SK-N-SH treated with all-trans-retinoic acid at 6 μM for 48 hours (cell line): Measurements from ENCODE around the gene TIGD3.

ENCODE experiments used
- ATAC-seq: fragments of 200-7000 bp; cut with Tn5 transposase; 3 replicates; pipeline ENCODE4 v1.9.1; 2020; ENCODE audit warnings: mild to moderate bottlenecking, moderate library complexity
- ARNTL ChIP-seq: fragments of 450-650 bp; formaldehyde crosslinking; IDR thresholded peaks from 2 replicates; pipeline ENCODE4 v1.5.0; 2020; ENCODE audit warnings: low read depth, mild to moderate bottlenecking, moderate library complexity, borderline replicate concordance
- BACH2 ChIP-seq: fragments of 250-450 bp; sonication (Bioruptor Pico); IDR thresholded peaks from 2 replicates; pipeline ENCODE4 v1.9.0; 2021; ENCODE audit warnings: mild to moderate bottlenecking, borderline replicate concordance
- CREB5 ChIP-seq: fragments of 250-450 bp; sonication (Bioruptor Pico); IDR thresholded peaks from 2 replicates; pipeline ENCODE4 v1.5.1; 2020; ENCODE audit warnings: low read depth, mild to moderate bottlenecking, moderate library complexity
- CSDC2 ChIP-seq: fragments of 250-450 bp; sonication (Bioruptor Pico); IDR thresholded peaks from 2 replicates; pipeline ENCODE4 v1.5.0; 2020; ENCODE audit warnings: mild to moderate bottlenecking, moderate library complexity
- CSRNP3 ChIP-seq: fragments of 250-450 bp; sonication (Bioruptor Pico); IDR thresholded peaks from 2 replicates; pipeline ENCODE4 v1.5.1; 2021; ENCODE audit warnings: mild to moderate bottlenecking, moderate library complexity
- ESRRG ChIP-seq: fragments of 250-450 bp; sonication (Bioruptor Pico); IDR thresholded peaks from 2 replicates; pipeline ENCODE4 v1.6.1; 2021; ENCODE audit warnings: mild to moderate bottlenecking
- GLIS3 ChIP-seq: fragments of 250-450 bp; sonication (Bioruptor Pico); IDR thresholded peaks from 2 replicates; pipeline ENCODE4 v1.5.0; 2020; ENCODE audit warnings: mild to moderate bottlenecking, moderate library complexity
- ISL1 ChIP-seq: fragments of 250-450 bp; sonication (Bioruptor Pico); IDR thresholded peaks from 2 replicates; pipeline ENCODE4 v2.1.2; 2022; ENCODE audit warnings: mild to moderate bottlenecking, moderate library complexity
- OSR1 ChIP-seq: fragments of 250-450 bp; sonication (Bioruptor Pico); IDR thresholded peaks from 2 replicates; pipeline ENCODE4 v1.8.0; 2022; ENCODE audit warnings: moderate library complexity, mild to moderate bottlenecking, inconsistent platforms
- PATZ1 ChIP-seq: fragments of 250-450 bp; sonication (Bioruptor Pico); IDR thresholded peaks from 2 replicates; pipeline ENCODE4 v1.8.0; 2020; ENCODE audit warnings: mild to moderate bottlenecking, moderate library complexity, borderline replicate concordance
- POU6F1 ChIP-seq: fragments of 250-450 bp; sonication (Bioruptor Pico); IDR thresholded peaks from 2 replicates; pipeline ENCODE4 v1.8.0; 2021; ENCODE audit warnings: low read depth, mild to moderate bottlenecking, moderate library complexity, borderline replicate concordance
- PPARA ChIP-seq: fragments of 250-450 bp; sonication (Bioruptor Pico); IDR thresholded peaks from 2 replicates; pipeline ENCODE4 v1.5.0; 2020; ENCODE audit warnings: mild to moderate bottlenecking, borderline replicate concordance
- RARB ChIP-seq: fragments of 250-450 bp; sonication (Bioruptor Pico); IDR thresholded peaks from 2 replicates; pipeline ENCODE4 v1.8.0; 2021; ENCODE audit warnings: mild to moderate bottlenecking, moderate library complexity
- SNAI2 ChIP-seq: fragments of 250-450 bp; sonication (Bioruptor Pico); IDR thresholded peaks from 2 replicates; pipeline ENCODE4 v1.5.0; 2020; ENCODE audit warnings: mild to moderate bottlenecking, moderate library complexity
- TCF4 ChIP-seq: fragments of 250-450 bp; sonication (Bioruptor Pico); IDR thresholded peaks from 2 replicates; pipeline ENCODE4 v1.8.0; 2021; ENCODE audit warnings: mild to moderate bottlenecking, moderate library complexity, borderline replicate concordance
- TOX ChIP-seq: fragments of 250-450 bp; sonication (Bioruptor Pico); IDR thresholded peaks from 2 replicates; pipeline ENCODE4 v1.8.0; 2021; ENCODE audit warnings: mild to moderate bottlenecking, moderate library complexity, borderline replicate concordance
- TSHZ2 ChIP-seq: fragments of 250-450 bp; sonication (Bioruptor Pico); IDR thresholded peaks from 2 replicates; pipeline ENCODE4 v1.5.0; 2020; ENCODE audit warnings: mild to moderate bottlenecking, moderate library complexity
- ZC3H10 ChIP-seq: fragments of 250-450 bp; sonication (Bioruptor Pico); IDR thresholded peaks from 2 replicates; pipeline ENCODE4 v1.5.1; 2021; ENCODE audit warnings: mild to moderate bottlenecking, moderate library complexity
- ZFP3 ChIP-seq: fragments of 250-450 bp; sonication (Bioruptor Pico); IDR thresholded peaks from 2 replicates; pipeline ENCODE4 v1.5.0; 2020; ENCODE audit warnings: mild to moderate bottlenecking, moderate library complexity
- ZFP30 ChIP-seq: fragments of 450-650 bp; formaldehyde crosslinking; IDR thresholded peaks from 2 replicates; pipeline ENCODE4 v1.5.0; 2022; ENCODE audit warnings: mild to moderate bottlenecking, moderate library complexity
- ZNF565 ChIP-seq: fragments of 450-650 bp; formaldehyde crosslinking; conservative IDR thresholded peaks from 2 replicates; pipeline ENCODE4 v1.5.0; 2020; ENCODE audit warnings: low read depth, mild to moderate bottlenecking, moderate library complexity
- ZNF70 ChIP-seq: fragments of 450-650 bp; formaldehyde crosslinking; IDR thresholded peaks from 2 replicates; pipeline ENCODE4 v1.5.0; 2020; ENCODE audit warnings: mild to moderate bottlenecking, moderate library complexity
- ZNF8 ChIP-seq: fragments of 450-650 bp; formaldehyde crosslinking; IDR thresholded peaks from 2 replicates; pipeline ENCODE4 v1.5.0; 2020; ENCODE audit warnings: mild to moderate bottlenecking, moderate library complexity

TIGD3 gene

GRCh38 chr11:65402790-65403189, 48.2 kb downstream of the TIGD3 start (continued):
- no peak for TF ChIP-seq GLIS3 (CRISPR knock-in tag)
- TF ChIP-seq TCF4: no peak
- TF ChIP-seq BACH2: no peak
- no peak for TF ChIP-seq TSHZ2 (CRISPR knock-in tag)

- no peak for TF ChIP-seq ZNF8 (CRISPR knock-in tag)
- TF ChIP-seq ZFP30: no peak
- TF ChIP-seq ARNTL (CRISPR knock-in tag): no peak
- no peak for TF ChIP-seq CSDC2
- TF ChIP-seq TOX (CRISPR knock-in tag): no peak
- no peak for TF ChIP-seq SNAI2 (CRISPR knock-in tag)
- no peak for TF ChIP-seq CSRNP3 (CRISPR knock-in tag)
- no peak for TF ChIP-seq ZNF70 (CRISPR knock-in tag)
- no peak for TF ChIP-seq GLIS3 (CRISPR knock-in tag)
- TF ChIP-seq BACH2: no peak
- no peak for TF ChIP-seq CREB5 (CRISPR knock-in tag)
- TF ChIP-seq TCF4: no peak
- no peak for TF ChIP-seq PPARA
- no peak for TF ChIP-seq OSR1
- TF ChIP-seq ZFP3 (CRISPR knock-in tag): no peak
- TF ChIP-seq ZNF565: no peak
- TF ChIP-seq PATZ1 (CRISPR knock-in tag): no peak
- no peak for TF ChIP-seq ZC3H10 (CRISPR knock-in tag)
- TF ChIP-seq ISL1 (CRISPR knock-in tag): no peak
- no peak for TF ChIP-seq POU6F1
- no peak; the same call in 2 of the 3 replicates for ATAC-seq
These were observed 49.1 kb downstream of the TIGD3 start for GRCh38 chr11:65403607-65404121.

GRCh38 chr11:65404210-65404609, 49.7 kb downstream of the TIGD3 start:
- TF ChIP-seq ZFP30 (no peak), RARB (CRISPR knock-in tag) (no peak), CREB5 (CRISPR knock-in tag) (no peak), BACH2 (no peak), ARNTL (CRISPR knock-in tag) (no peak), PPARA (no peak), TCF4 (no peak), OSR1 (no peak), TOX (CRISPR knock-in tag) (no peak), ESRRG (CRISPR knock-in tag) (no peak), PATZ1 (CRISPR knock-in tag) (no peak), ISL1 (CRISPR knock-in tag) (no peak), CSDC2 (no peak), ZNF565 (no peak), ZFP3 (CRISPR knock-in tag) (no peak), ZC3H10 (CRISPR knock-in tag) (no peak), CSRNP3 (CRISPR knock-in tag) (no peak), GLIS3 (CRISPR knock-in tag) (no peak)
- no peak for ATAC-seq
